K562 (cell line): ENCODE data around the gene ME3. TPM values are rescaled to one million over a fixed set of nuclear protein-coding genes. Genes with fewer than 3 reads are reported as not detected.
"Not testable (repeated sequence)": the region's sequence is repeated elsewhere in the genome, so short reads cannot be mapped to it uniquely, and the experiment has no call there.

Source experiments
- ATAC-seq: fragments of 200-7000 bp; cut with Tn5 transposase; 3 replicates; pipeline ENCODE4 v1.9.1; 2020; ENCODE audit warnings: moderate library complexity
- BruUV-seq: library from RNA; stranded (reverse); fragments of 400-500 nt; replicated peaks from 2 replicates; lab custom pipeline; 2021; lab: Mats Ljungman, UMichigan
- CTCF ChIA-PET: fragments of 300-600 bp; formaldehyde crosslinking; extraction: SDS; loops from one replicate; lab custom pipeline; 2021; ENCODE audit warnings: low intra/inter-chr PET ratio; lab: Yijun Ruan, JAX
- POLR2A ChIA-PET: fragments of 300-600, 350-650 bp; sonication (Branson Sonifier 250); formaldehyde crosslinking; extraction: SDS; loops from one replicate; lab custom pipeline; 2021; ENCODE audit warnings: antibody characterized with exemption, inconsistent platforms; lab: Yijun Ruan, JAX
- DNase-seq, 4 experiments: peaks; one replicate each; pipeline versions ENCODE4 v3.0.0 to v3.0.0-alpha.2; 2011 to 2018; ENCODE audit warnings: low spot score in 3 of 4, mixed read lengths in 3 of 4; ENCODE audit errors: extremely low read depth in 1 of 4
- FAIRE-seq: peaks from 2 replicates; lab custom pipeline; 2011; peaks lifted over from hg19 to GRCh38; lab: Jason Lieb, UNC
- H2AFZ ChIP-seq: 2 replicates; pipeline ENCODE4 v1.6.0; 2011; ENCODE audit warnings: low read depth, low read length, control low read depth, inconsistent platforms
- H3K27ac ChIP-seq: fragments of 200-600 bp; 3 replicates; pipeline ENCODE4 v1.8.0; 2011; ENCODE audit warnings: low read depth, mild to moderate bottlenecking, control low read depth, inconsistent platforms, low read length, moderate library complexity, mixed read lengths; ENCODE audit errors: extremely low read depth
- H3K27me3 ChIP-seq, 2 experiments: fragments of 300-600 bp in 1 of 2; 2 replicates in 1 of 2; 3 replicates in 1 of 2; pipeline versions ENCODE4 v1.6.0 to v1.8.0; 2011; ENCODE audit warnings: inconsistent platforms in 2 of 2, low read length in 2 of 2, mild to moderate bottlenecking in 1 of 2, mixed read lengths in 1 of 2, moderate library complexity in 1 of 2; ENCODE audit not compliant: control insufficient read depth in 2 of 2, insufficient read depth in 2 of 2
- H3K36me3 ChIP-seq: fragments of 300-600 bp; 3 replicates; pipeline ENCODE4 v1.8.0; 2011; ENCODE audit warnings: mild to moderate bottlenecking, low read length, inconsistent platforms; ENCODE audit not compliant: control insufficient read depth, insufficient read depth
- H3K4me1 ChIP-seq, 2 experiments: fragments of 200-600 bp in 1 of 2; replicated peaks in 1 of 2; 2 replicates in 1 of 2; 3 replicates in 1 of 2; pipeline versions ENCODE4 v1.5.1 to v1.8.0; 2011; ENCODE audit warnings: inconsistent platforms in 2 of 2, low read length in 2 of 2, mild to moderate bottlenecking in 1 of 2, mixed read lengths in 1 of 2, moderate library complexity in 1 of 2; ENCODE audit not compliant: control insufficient read depth in 2 of 2, insufficient read depth in 2 of 2
- H3K4me2 ChIP-seq: 2 replicates; pipeline ENCODE4 v1.6.1; 2011; ENCODE audit warnings: low read length, control low read depth, inconsistent platforms, mixed read lengths; ENCODE audit not compliant: insufficient read depth
- H3K4me3 ChIP-seq: fragments of 200-600 bp; sonication (generic), shearing (Covaris generic); 2 replicates; pipeline ENCODE4 v1.5.1; 2016; ENCODE audit warnings: control low read depth, inconsistent platforms
- H3K79me2 ChIP-seq: fragments of 200-600 bp; 3 replicates; pipeline ENCODE4 v1.8.0; 2011; ENCODE audit warnings: low read length, inconsistent platforms; ENCODE audit not compliant: control insufficient read depth, insufficient read depth
- H3K9ac ChIP-seq, 2 experiments: 2 replicates each; pipeline versions ENCODE4 v1.6.0 to v1.6.1; 2011; ENCODE audit warnings: low read depth in 2 of 2, low read length in 2 of 2, control low read depth in 1 of 2, inconsistent platforms in 1 of 2, mild to moderate bottlenecking in 1 of 2, mixed read lengths in 1 of 2; ENCODE audit not compliant: insufficient read depth in 1 of 2
- H3K9me1 ChIP-seq: one replicate; pipeline ENCODE4 v1.6.0; 2011; ENCODE audit warnings: inconsistent platforms, mild to moderate bottlenecking, low read length, moderate library complexity; ENCODE audit not compliant: control insufficient read depth, insufficient read depth
- H3K9me3 ChIP-seq: replicated peaks from 2 replicates; pipeline ENCODE4 v1.5.1; 2011; ENCODE audit warnings: low read depth, low read length, inconsistent platforms; ENCODE audit not compliant: control insufficient read depth, insufficient read depth
- H4K20me1 ChIP-seq: replicated peaks from 2 replicates; pipeline ENCODE4 v1.6.1; 2011; ENCODE audit warnings: low read length, inconsistent platforms, mixed read lengths; ENCODE audit not compliant: control insufficient read depth, insufficient read depth
- ARID2 ChIP-seq: fragments of 450-650 bp; IDR thresholded peaks from 2 replicates; pipeline ENCODE4 v1.6.1; 2017; ENCODE audit warnings: antibody characterized with exemption, mild to moderate bottlenecking
- ATF7 ChIP-seq: fragments of 450-650 bp; IDR thresholded peaks from 2 replicates; pipeline ENCODE4 v1.7.1; 2014; ENCODE audit warnings: mild to moderate bottlenecking, moderate library complexity
- FOXK1 ChIP-seq: sonication (generic); formaldehyde crosslinking; IDR thresholded peaks from 2 replicates; pipeline ENCODE4 v1.8.0; 2022; ENCODE audit warnings: missing genetic modification reagents, mild to moderate bottlenecking, borderline replicate concordance
- HMBOX1 ChIP-seq: sonication (generic); IDR thresholded peaks from 2 replicates; pipeline ENCODE4 v1.6.1; 2016
- KAT7 ChIP-seq: sonication (generic); formaldehyde crosslinking; IDR thresholded peaks from 2 replicates; pipeline ENCODE4 v1.8.0; 2022; ENCODE audit warnings: missing genetic modification reagents, mild to moderate bottlenecking, borderline replicate concordance
- SMARCA5 ChIP-seq: fragments of 450-650 bp; IDR thresholded peaks from 2 replicates; pipeline ENCODE4 v1.6.1; 2016
- U2AF2 ChIP-seq: fragments of 200-400 bp; formaldehyde crosslinking; optimal IDR thresholded peaks from 2 replicates; pipeline ENCODE3; 2017; ENCODE audit warnings: low read depth, mild to moderate bottlenecking, low read length
- XRCC5 ChIP-seq: fragments of 200-400 bp; formaldehyde crosslinking; IDR thresholded peaks from 2 replicates; pipeline ENCODE4 v1.6.1; 2017; ENCODE audit warnings: low read depth, mild to moderate bottlenecking, low read length
- ZBED1 ChIP-seq: IDR thresholded peaks from 2 replicates; pipeline ENCODE4 v1.6.1; 2014
- ZBTB2 ChIP-seq: fragments of 450-650 bp; IDR thresholded peaks from 2 replicates; pipeline ENCODE4 v1.6.1; 2016; ENCODE audit warnings: antibody characterized with exemption
- ZBTB43 ChIP-seq: sonication (generic); formaldehyde crosslinking; IDR thresholded peaks from 2 replicates; pipeline ENCODE4 v1.8.0; 2023; ENCODE audit warnings: mild to moderate bottlenecking, missing genetic modification reagents
- ZNF766 ChIP-seq: fragments of 200-800 bp; sonication (Bioruptor generic); conservative IDR thresholded peaks from 2 replicates; pipeline ENCODE4 v1.6.1; 2016; ENCODE audit warnings: missing genetic modification characterization, missing compliant biosample characterization
- WGBS: fragments of 100-300 bp; shearing (Covaris generic); methylation state at CpG from one replicate; pipeline ENCODE4 v1.1.6; 2016; ENCODE audit warnings: low coverage, mixed read lengths; ENCODE audit not compliant: insufficient coverage; ENCODE audit errors: missing lambda C conversion rate; 5-methylcytosine and 5-hydroxymethylcytosine counted together
- in situ Hi-C: fragments of 300-500 bp; cut with MboI; formaldehyde crosslinking; loops from 4 replicates; pipeline ENCODE4 v1.15.0; 2018; ENCODE audit warnings: inconsistent platforms, mixed read lengths
- intact Hi-C: fragments of 100-400 bp; cut with micrococcal nuclease; formaldehyde crosslinking; loops from 2 replicates; pipeline ENCODE4 v1.14.2; 2022
- polyA plus RNA-seq, 8 experiments: library from polyadenylated mRNA; depleted of rRNA in 4 of 8; stranded (reverse) in 5 of 8; unstranded in 3 of 8; fragments of >200 nt; fragmentation: Nextera tagmentation in 2 of 8; fragmentation: Illumina TruSeq in 1 of 8; extraction: Ambion mirVana in 2 of 8; extraction: Trizol in 1 of 8; gene quantifications; 2 replicates each; pipeline versions ENCODE4 v1.2.1 to v1.2.3, GENCODE V29; 2011 to 2014; ENCODE audit warnings: inconsistent platforms in 1 of 8, missing spikeins in 1 of 8
- total RNA-seq, 7 experiments: library from RNA; depleted of rRNA in 6 of 7; stranded (reverse); fragments of >200 nt in 6 of 7; fragmentation: Illumina TruSeq in 2 of 7; extraction: Trizol in 2 of 7; gene quantifications; 2 replicates each; pipeline versions ENCODE4 v1.2.1 to v1.2.3, GENCODE V29; 2011 to 2021; ENCODE audit warnings: low replicate concordance in 1 of 7

Gene ME3
- total and polyA plus RNA-seq, 9 of the 15 experiments (the other 6 are each of a cell fraction or from before 2014, with no cell fraction given), result not detected

- TF ChIP-seq HMBOX1, result no peak
Observed at GRCh38 chr11:86620891-86621521, 51.4 kb downstream of the ME3 start (continued).

GRCh38 chr11:86619428-86619827 lies 53.0 kb downstream of the ME3 start:
- whole genome bisulfite sequencing, result 0% methylated on average over 3 of the region's 3 CpGs
- intact Hi-C loops, H3K27ac ChIP-seq, BruUV-seq, ATAC-seq, FAIRE-seq, H3K79me2 ChIP-seq, DNase-seq, H3K36me3 ChIP-seq, in situ Hi-C loops, H4K20me1 ChIP-seq, H3K27me3 ChIP-seq, H3K9me3 ChIP-seq, H2AFZ ChIP-seq, H3K9ac ChIP-seq, H3K4me1 ChIP-seq, H3K4me2 ChIP-seq, POLR2A ChIA-PET, H3K9me1 ChIP-seq, H3K4me3 ChIP-seq: not testable (repeated sequence)
- CTCF ChIA-PET, result interaction anchor here (0.7 kb wide), 1 partner anchor 670 kb away, joined by 3 read pairs; no protein-coding TSS in a partner anchor

GRCh38 chr11:86617502-86617901 lies 54.9 kb downstream of the ME3 start:
- Histone ChIP-seq H3K9me1 (no peaks in the 10 kb centered on the region), H2AFZ (no peak overlapping the region), H3K4me3 (no peak overlapping the region), H3K9ac (no peak overlapping the region), H3K9me3 (no peaks in the 10 kb centered on the region), H3K4me2 (no peak overlapping the region), H3K36me3 (no peaks in the 10 kb centered on the region), H3K27me3 (no peaks in the 10 kb centered on the region), H4K20me1 (no peaks in the 10 kb centered on the region), H3K27ac (no peak overlapping the region), H3K79me2 (no peaks in the 10 kb centered on the region), H3K4me1 (no peaks in the 10 kb centered on the region)
- no TSS peak for BruUV-seq
- CTCF ChIA-PET, result no interaction called here
- no peak for ATAC-seq
- POLR2A ChIA-PET, result no interaction called here
- no peak for FAIRE-seq
- in situ Hi-C loops (no loop called here), intact Hi-C loops (no loop called here)
- DNase-seq, result no peak
- no peak for TF ChIP-seq ATF7
- no peak for TF ChIP-seq ZBED1
- no peak for TF ChIP-seq FOXK1 (CRISPR knock-in tag)
- TF ChIP-seq SMARCA5, result no peak
- no peak for TF ChIP-seq ZNF766 (CRISPR knock-in tag)
- no peak for TF ChIP-seq ZBTB2
- TF ChIP-seq ZBTB43 (CRISPR knock-in tag), result no peak
- TF ChIP-seq XRCC5, result no peak
- TF ChIP-seq ARID2, result no peak
- no peak for TF ChIP-seq U2AF2
- no peak for TF ChIP-seq KAT7
